Measurements from ENCODE around the gene SPHK2.
A peak's percentile ranks its signal among the peaks of the same experiment; 100 is the strongest.
"Not testable (repeated sequence)": the region's sequence is repeated elsewhere in the genome, so short reads cannot be mapped to it uniquely, and the experiment has no call there.

Gene SPHK2

GRCh38 chr19:48618916-48619691 is at the start of gene SPHK2, which contains the start of gene RPL18:
TSS of gene SPHK2 (plus strand) at chr19:48619506. CDS start at chr19:48620515, 1,009 bp downstream.
TSS of gene RPL18 (minus strand) at chr19:48619178. CDS start at chr19:48619143, 35 bp downstream.
- peak within 1 kb of the TSS; percentile 91 for H3K27ac ChIP-seq (ENCODE audit: low read depth, low read length)
- H3K4me1 ChIP-seq (ENCODE audit: control insufficient read depth in 1 of 2, insufficient read depth in 2 of 2, low read length in 2 of 2) = peaks cover 46 to 48% of the 10 kb centered on the region in 2 donors
- H3K27me3 ChIP-seq (ENCODE audit: control insufficient read depth in 1 of 2, insufficient read depth in 2 of 2, low read length in 2 of 2) = no peaks in the 10 kb centered on the region
- peaks cover 24 to 31% of the 10 kb centered on the region in 2 donors for H3K36me3 ChIP-seq (ENCODE audit: control insufficient read depth in 1 of 2, insufficient read depth in 2 of 2, low read length in 2 of 2)
- peak within 1 kb of the TSS; percentile 84 to 98 for H3K9ac ChIP-seq (ENCODE audit: low read depth in 1 of 2, low read length in 2 of 2)
- H3K4me3 ChIP-seq (ENCODE audit: low read depth in 1 of 2, low read length in 2 of 2) = peak within 1 kb of the TSS; percentile 76 to 97
- no peaks in the 10 kb centered on the region for H3K9me3 ChIP-seq (ENCODE audit: control insufficient read depth in 1 of 2, low read length in 2 of 2)

- no peaks in the 10 kb centered on the region for H3K9me3 ChIP-seq (ENCODE audit: control insufficient read depth in 1 of 2, low read length in 2 of 2)
- no peak overlapping the region for H3K27ac ChIP-seq (ENCODE audit: low read depth, low read length)
- H3K27me3 ChIP-seq (ENCODE audit: control insufficient read depth in 1 of 2, insufficient read depth in 2 of 2, low read length in 2 of 2) = no peaks in the 10 kb centered on the region
- H3K9ac ChIP-seq (ENCODE audit: low read depth in 1 of 2, low read length in 2 of 2) = no peak overlapping the region
- no peak overlapping the region for H3K4me3 ChIP-seq (ENCODE audit: low read depth in 1 of 2, low read length in 2 of 2)
- peaks cover 9 to 10% of the 10 kb centered on the region in 2 donors for H3K4me1 ChIP-seq (ENCODE audit: control insufficient read depth in 1 of 2, insufficient read depth in 2 of 2, low read length in 2 of 2)
- H3K36me3 ChIP-seq (ENCODE audit: control insufficient read depth in 1 of 2, insufficient read depth in 2 of 2, low read length in 2 of 2) = no peaks in the 10 kb centered on the region
Observed at GRCh38 chr19:48569814-48570213, 49.5 kb upstream of the SPHK2 start.

- H3K4me3 ChIP-seq (ENCODE audit: low read depth in 1 of 2, low read length in 2 of 2) = no peak overlapping the region
- H3K27ac ChIP-seq (ENCODE audit: low read depth, low read length) = no peak overlapping the region
- H3K4me1 ChIP-seq (ENCODE audit: control insufficient read depth in 1 of 2, insufficient read depth in 2 of 2, low read length in 2 of 2) = peaks cover 9 to 10% of the 10 kb centered on the region in 2 donors
- H3K9me3 ChIP-seq (ENCODE audit: control insufficient read depth in 1 of 2, low read length in 2 of 2) = no peaks in the 10 kb centered on the region
- no peaks in the 10 kb centered on the region for H3K36me3 ChIP-seq (ENCODE audit: control insufficient read depth in 1 of 2, insufficient read depth in 2 of 2, low read length in 2 of 2)
- H3K9ac ChIP-seq (ENCODE audit: low read depth in 1 of 2, low read length in 2 of 2) = no peak overlapping the region
- H3K27me3 ChIP-seq (ENCODE audit: control insufficient read depth in 1 of 2, insufficient read depth in 2 of 2, low read length in 2 of 2) = no peaks in the 10 kb centered on the region
Observed at GRCh38 chr19:48571378-48572162, 47.7 kb upstream of the SPHK2 start.

- no peak overlapping the region for H3K9ac ChIP-seq (ENCODE audit: low read depth in 1 of 2, low read length in 2 of 2)
- no peak overlapping the region for H3K4me3 ChIP-seq (ENCODE audit: low read depth in 1 of 2, low read length in 2 of 2)
- no peaks in the 10 kb centered on the region for H3K9me3 ChIP-seq (ENCODE audit: control insufficient read depth in 1 of 2, low read length in 2 of 2)
- no peaks in the 10 kb centered on the region for H3K27me3 ChIP-seq (ENCODE audit: control insufficient read depth in 1 of 2, insufficient read depth in 2 of 2, low read length in 2 of 2)
- no peaks in the 10 kb centered on the region for H3K36me3 ChIP-seq (ENCODE audit: control insufficient read depth in 1 of 2, insufficient read depth in 2 of 2, low read length in 2 of 2)
- H3K27ac ChIP-seq (ENCODE audit: low read depth, low read length) = no peak overlapping the region
- peaks cover 7 to 10% of the 10 kb centered on the region in 2 donors for H3K4me1 ChIP-seq (ENCODE audit: control insufficient read depth in 1 of 2, insufficient read depth in 2 of 2, low read length in 2 of 2)
Observed at GRCh38 chr19:48573163-48573505, 46.2 kb upstream of the SPHK2 start.

GRCh38 chr19:48575931-48576622 is 43.2 kb upstream of the SPHK2 start:
- Histone ChIP-seq H3K4me3 (ENCODE audit: low read depth in 1 of 2, low read length in 2 of 2) (no peak overlapping the region), H3K36me3 (ENCODE audit: control insufficient read depth in 1 of 2, insufficient read depth in 2 of 2, low read length in 2 of 2) (no peaks in the 10 kb centered on the region), H3K9me3 (ENCODE audit: control insufficient read depth in 1 of 2, low read length in 2 of 2) (no peaks in the 10 kb centered on the region), H3K9ac (ENCODE audit: low read depth in 1 of 2, low read length in 2 of 2) (no peak overlapping the region), H3K4me1 (ENCODE audit: control insufficient read depth in 1 of 2, insufficient read depth in 2 of 2, low read length in 2 of 2) (peaks cover 0 to 4% of the 10 kb centered on the region in 2 donors), H3K27ac (ENCODE audit: low read depth, low read length) (no peak overlapping the region), H3K27me3 (ENCODE audit: control insufficient read depth in 1 of 2, insufficient read depth in 2 of 2, low read length in 2 of 2) (no peaks in the 10 kb centered on the region)

- not testable (repeated sequence) for H3K4me1 ChIP-seq (ENCODE audit: control insufficient read depth in 1 of 2, insufficient read depth in 2 of 2, low read length in 2 of 2); H3K36me3 ChIP-seq (ENCODE audit: control insufficient read depth in 1 of 2, insufficient read depth in 2 of 2, low read length in 2 of 2); H3K27me3 ChIP-seq (ENCODE audit: control insufficient read depth in 1 of 2, insufficient read depth in 2 of 2, low read length in 2 of 2); H3K9ac ChIP-seq (ENCODE audit: low read depth in 1 of 2, low read length in 2 of 2); H3K4me3 ChIP-seq (ENCODE audit: low read depth in 1 of 2, low read length in 2 of 2); H3K27ac ChIP-seq (ENCODE audit: low read depth, low read length); H3K9me3 ChIP-seq (ENCODE audit: control insufficient read depth in 1 of 2, low read length in 2 of 2)
Observed at GRCh38 chr19:48577908-48578307, 41.4 kb upstream of the SPHK2 start.

- H3K9me3 ChIP-seq (ENCODE audit: control insufficient read depth in 1 of 2, low read length in 2 of 2) = no peaks in the 10 kb centered on the region
- H3K4me1 ChIP-seq (ENCODE audit: control insufficient read depth in 1 of 2, insufficient read depth in 2 of 2, low read length in 2 of 2) = peaks cover 0 to 4% of the 10 kb centered on the region in 2 donors
- no peak overlapping the region for H3K4me3 ChIP-seq (ENCODE audit: low read depth in 1 of 2, low read length in 2 of 2)
- no peaks in the 10 kb centered on the region for H3K27me3 ChIP-seq (ENCODE audit: control insufficient read depth in 1 of 2, insufficient read depth in 2 of 2, low read length in 2 of 2)
- H3K36me3 ChIP-seq (ENCODE audit: control insufficient read depth in 1 of 2, insufficient read depth in 2 of 2, low read length in 2 of 2) = no peaks in the 10 kb centered on the region
- no peak overlapping the region for H3K9ac ChIP-seq (ENCODE audit: low read depth in 1 of 2, low read length in 2 of 2)
- no peak overlapping the region for H3K27ac ChIP-seq (ENCODE audit: low read depth, low read length)
Observed at GRCh38 chr19:48578891-48579290, 40.4 kb upstream of the SPHK2 start.

GRCh38 chr19:48582168-48582567 is 37.1 kb upstream of the SPHK2 start:
- Histone ChIP-seq H3K27ac (ENCODE audit: low read depth, low read length) (no peak overlapping the region), H3K9ac (ENCODE audit: low read depth in 1 of 2, low read length in 2 of 2) (no peak overlapping the region), H3K9me3 (ENCODE audit: control insufficient read depth in 1 of 2, low read length in 2 of 2) (no peaks in the 10 kb centered on the region), H3K27me3 (ENCODE audit: control insufficient read depth in 1 of 2, insufficient read depth in 2 of 2, low read length in 2 of 2) (no peaks in the 10 kb centered on the region), H3K4me1 (ENCODE audit: control insufficient read depth in 1 of 2, insufficient read depth in 2 of 2, low read length in 2 of 2) (peaks cover 0 to 3% of the 10 kb centered on the region in 2 donors), H3K4me3 (ENCODE audit: low read depth in 1 of 2, low read length in 2 of 2) (no peak overlapping the region), H3K36me3 (ENCODE audit: control insufficient read depth in 1 of 2, insufficient read depth in 2 of 2, low read length in 2 of 2) (no peaks in the 10 kb centered on the region)

GRCh38 chr19:48587387-48587786 is 31.9 kb upstream of the SPHK2 start:
- H3K27ac ChIP-seq (ENCODE audit: low read depth, low read length) = no peak overlapping the region
- H3K9me3 ChIP-seq (ENCODE audit: control insufficient read depth in 1 of 2, low read length in 2 of 2) = no peaks in the 10 kb centered on the region
- H3K4me3 ChIP-seq (ENCODE audit: low read depth in 1 of 2, low read length in 2 of 2) = no peak overlapping the region
- no peaks in the 10 kb centered on the region for H3K27me3 ChIP-seq (ENCODE audit: control insufficient read depth in 1 of 2, insufficient read depth in 2 of 2, low read length in 2 of 2)
- no peak overlapping the region for H3K9ac ChIP-seq (ENCODE audit: low read depth in 1 of 2, low read length in 2 of 2)
- H3K4me1 ChIP-seq (ENCODE audit: control insufficient read depth in 1 of 2, insufficient read depth in 2 of 2, low read length in 2 of 2) = peaks cover 6 to 7% of the 10 kb centered on the region in 2 donors
- no peaks in the 10 kb centered on the region for H3K36me3 ChIP-seq (ENCODE audit: control insufficient read depth in 1 of 2, insufficient read depth in 2 of 2, low read length in 2 of 2)

Measured in duodenal mucosa (tissue), 2 donors.